T47D (cell line): ENCODE results near the gene STAG2.
"Not testable (repeated sequence)": the region's sequence is repeated elsewhere in the genome, so short reads cannot be mapped to it uniquely, and the experiment has no call there.

Experiments used
- DNase-seq, 2 experiments: peaks; one replicate each; pipeline versions ENCODE4 v3.0.0 to v3.0.0-alpha.2; 2011 to 2012; ENCODE audit warnings: low read depth in 1 of 2, low spot score in 1 of 2
- JUND ChIP-seq: IDR thresholded peaks from 2 replicates; pipeline ENCODE4 v1.6.1; 2012; ENCODE audit warnings: low read depth
- in situ Hi-C: cut with HindIII; loops from 2 replicates; pipeline ENCODE4 v1.10.0; 2016; ENCODE audit warnings: low sequenced_read_pairs, low pct_unique_long_range_greater_than_20kb

STAG2 gene

GRCh38 chrX:123961268-123962005, at the start of gene STAG2:
STAG2 (plus strand) TSS chrX:123961706; CDS start chrX:124022628, 60,922 bp downstream.
- no peak for TF ChIP-seq JUND
- DNase-seq, result peak in 1 of 2 experiments; percentile 86
- in situ Hi-C loops, result no loop called here

GRCh38 chrX:123917069-123917468, 44.4 kb upstream of the STAG2 start:
- in situ Hi-C loops, result no loop called here
- no peak for TF ChIP-seq JUND
- DNase-seq, result no peak

GRCh38 chrX:123918106-123918721, 43.3 kb upstream of the STAG2 start:
- no peak for TF ChIP-seq JUND
- in situ Hi-C loops, result no loop called here
- DNase-seq, result no peak

GRCh38 chrX:123920105-123920785, 41.3 kb upstream of the STAG2 start:
- no peak for TF ChIP-seq JUND
- in situ Hi-C loops, result no loop called here
- DNase-seq, result no peak

- TF ChIP-seq JUND, result no peak
- in situ Hi-C loops, result no loop called here
- no peak for DNase-seq
These were observed 38.3 kb upstream of the STAG2 start for GRCh38 chrX:123923211-123923610.

GRCh38 chrX:123924186-123924585, 37.3 kb upstream of the STAG2 start:
- TF ChIP-seq JUND, result no peak
- in situ Hi-C loops, result no loop called here
- DNase-seq, result no peak

- in situ Hi-C loops, result no loop called here
- DNase-seq, result no peak
- no peak for TF ChIP-seq JUND
These were observed 33.7 kb upstream of the STAG2 start for GRCh38 chrX:123927845-123928244.

- in situ Hi-C loops, DNase-seq: not testable (repeated sequence)
These were observed 29.5 kb upstream of the STAG2 start for GRCh38 chrX:123932055-123932454.

- no peak for TF ChIP-seq JUND
- no peak for DNase-seq
- in situ Hi-C loops, result no loop called here
These were observed 18.4 kb upstream of the STAG2 start for GRCh38 chrX:123943074-123943473.

- in situ Hi-C loops, result no loop called here
- no peak for TF ChIP-seq JUND
- no peak for DNase-seq
These were observed 18.0 kb upstream of the STAG2 start for GRCh38 chrX:123943488-123943887.

GRCh38 chrX:123949846-123950245, 11.7 kb upstream of the STAG2 start:
- in situ Hi-C loops, result no loop called here
- TF ChIP-seq JUND, result no peak
- DNase-seq, result no peak

- in situ Hi-C loops, result no loop called here
- TF ChIP-seq JUND, result no peak
- DNase-seq, result peak in 1 of 2 experiments; percentile 17
These were observed 2.0 kb upstream of the STAG2 start for GRCh38 chrX:123959281-123960063.

- in situ Hi-C loops, result no loop called here
- no peak for TF ChIP-seq JUND
- DNase-seq, result no peak
These were observed 594 bp upstream of the STAG2 start for GRCh38 chrX:123960956-123961267.
